Measurements from ENCODE around the gene GYPB.
"Not testable (repeated sequence)": the region's sequence is repeated elsewhere in the genome, so short reads cannot be mapped to it uniquely, and the experiment has no call there.

GYPB gene

GRCh38 chr4:144019277-144019676, at the start of gene GYPB:
Gene GYPB, minus strand, starts transcription at chr4:144019380. Its CDS starts 93 bp downstream, at chr4:144019287.
- DNase-seq (ENCODE audit: low read depth in 4 of 4, low spot score in 1 of 4), result not testable (repeated sequence)

GRCh38 chr4:144061556-144061955, 42.4 kb upstream of the GYPB start:
- DNase-seq (ENCODE audit: low read depth in 4 of 4, low spot score in 1 of 4), result not testable (repeated sequence)

- not testable (repeated sequence) for DNase-seq (ENCODE audit: low read depth in 4 of 4, low spot score in 1 of 4)
Observed at GRCh38 chr4:144060234-144060859, 41.2 kb upstream of the GYPB start.

- DNase-seq (ENCODE audit: low read depth in 4 of 4, low spot score in 1 of 4), result no peak
Observed at GRCh38 chr4:144056800-144057199, 37.6 kb upstream of the GYPB start.

GRCh38 chr4:144055336-144055735, 36.2 kb upstream of the GYPB start:
- not testable (repeated sequence) for DNase-seq (ENCODE audit: low read depth in 4 of 4, low spot score in 1 of 4)

GRCh38 chr4:144051494-144051893, 32.3 kb upstream of the GYPB start:
- DNase-seq (ENCODE audit: low read depth in 4 of 4, low spot score in 1 of 4), result not testable (repeated sequence)

- not testable (repeated sequence) for DNase-seq (ENCODE audit: low read depth in 4 of 4, low spot score in 1 of 4)
Observed at GRCh38 chr4:144050631-144051030, 31.5 kb upstream of the GYPB start.

GRCh38 chr4:144049495-144050424, 30.6 kb upstream of the GYPB start:
- DNase-seq (ENCODE audit: low read depth in 4 of 4, low spot score in 1 of 4), result not testable (repeated sequence)

GRCh38 chr4:144044936-144045335, 25.8 kb upstream of the GYPB start:
- DNase-seq (ENCODE audit: low read depth in 4 of 4, low spot score in 1 of 4), result not testable (repeated sequence)

- not testable (repeated sequence) for DNase-seq (ENCODE audit: low read depth in 4 of 4, low spot score in 1 of 4)
Observed at GRCh38 chr4:144032580-144032979, 13.4 kb upstream of the GYPB start.

- DNase-seq (ENCODE audit: low read depth in 4 of 4, low spot score in 1 of 4), result not testable (repeated sequence)
Observed at GRCh38 chr4:144031875-144032274, 12.7 kb upstream of the GYPB start.

GRCh38 chr4:144031369-144031768, 12.2 kb upstream of the GYPB start:
- DNase-seq (ENCODE audit: low read depth in 4 of 4, low spot score in 1 of 4), result not testable (repeated sequence)

- not testable (repeated sequence) for DNase-seq (ENCODE audit: low read depth in 4 of 4, low spot score in 1 of 4)
Observed at GRCh38 chr4:144030708-144031107, 11.5 kb upstream of the GYPB start.

GRCh38 chr4:144026682-144027081, 7.5 kb upstream of the GYPB start:
- DNase-seq (ENCODE audit: low read depth in 4 of 4, low spot score in 1 of 4), result not testable (repeated sequence)

- DNase-seq (ENCODE audit: low read depth in 4 of 4, low spot score in 1 of 4), result not testable (repeated sequence)
Observed at GRCh38 chr4:144024399-144025053, 5.3 kb upstream of the GYPB start.

GRCh38 chr4:144022772-144023400, 3.7 kb upstream of the GYPB start:
- not testable (repeated sequence) for DNase-seq (ENCODE audit: low read depth in 4 of 4, low spot score in 1 of 4)

GRCh38 chr4:144021336-144021990, 2.3 kb upstream of the GYPB start:
- DNase-seq (ENCODE audit: low read depth in 4 of 4, low spot score in 1 of 4), result not testable (repeated sequence)

- DNase-seq (ENCODE audit: low read depth in 4 of 4, low spot score in 1 of 4), result not testable (repeated sequence)
Observed at GRCh38 chr4:144018223-144019000, 768 bp downstream of the GYPB start.

- DNase-seq (ENCODE audit: low read depth in 4 of 4, low spot score in 1 of 4), result not testable (repeated sequence)
Observed at GRCh38 chr4:144017271-144017670, 1.9 kb downstream of the GYPB start.

Measured in stimulated activated CD4-positive, alpha-beta T cell treated with anti-CD3 and anti-CD28 coated beads, Interleukin-1b, Interleukin-23, amount 100 ng/mL, for 24 hours (primary cell).